HS-27A (cell line): ENCODE measurements around the gene IL1RAPL2.

Source experiments
- DNase-seq: peaks from one replicate; pipeline ENCODE4 v3.0.0-alpha.2; 2012; ENCODE audit warnings: low read depth, missing footprints

IL1RAPL2 gene

DNA sequence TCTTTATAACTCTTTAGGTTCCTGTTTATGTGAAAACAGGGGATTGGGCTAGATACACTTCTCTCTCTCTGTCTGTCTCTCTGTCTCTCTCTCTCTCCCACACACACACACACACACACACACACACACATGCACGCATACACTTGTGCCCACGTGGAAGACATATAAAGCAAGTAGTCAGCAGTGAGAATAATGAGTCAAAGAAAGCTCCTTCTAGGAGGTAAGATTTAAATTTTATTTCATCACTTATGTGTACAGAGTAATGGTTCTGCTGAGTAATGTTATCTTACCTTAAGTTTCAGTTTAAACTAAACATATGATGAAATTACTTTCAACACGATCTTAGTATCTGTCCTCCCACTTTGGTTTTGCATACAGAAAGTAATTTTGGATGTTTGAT lies 897.5 kb downstream of the IL1RAPL2 start:
- no peak for DNase-seq

DNA sequence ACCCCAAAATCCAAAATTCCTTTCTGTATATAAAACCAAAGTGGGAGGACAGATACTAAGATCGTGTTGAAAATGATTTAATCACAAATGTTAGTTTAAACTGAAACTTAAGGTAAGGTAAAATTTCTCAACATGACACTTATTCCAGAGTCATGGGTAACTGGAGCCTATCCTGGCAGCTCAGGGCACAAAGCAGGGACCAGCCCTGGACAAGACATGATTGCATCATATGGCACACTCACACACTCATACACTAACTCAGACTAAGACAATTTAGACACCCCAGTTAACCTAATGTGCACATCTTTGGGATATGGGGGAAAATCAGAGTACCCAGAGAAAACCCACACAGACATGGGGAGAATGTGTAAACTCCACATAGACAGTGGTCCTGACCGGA lies 898.6 kb downstream of the IL1RAPL2 start:
- no peak for DNase-seq

DNA sequence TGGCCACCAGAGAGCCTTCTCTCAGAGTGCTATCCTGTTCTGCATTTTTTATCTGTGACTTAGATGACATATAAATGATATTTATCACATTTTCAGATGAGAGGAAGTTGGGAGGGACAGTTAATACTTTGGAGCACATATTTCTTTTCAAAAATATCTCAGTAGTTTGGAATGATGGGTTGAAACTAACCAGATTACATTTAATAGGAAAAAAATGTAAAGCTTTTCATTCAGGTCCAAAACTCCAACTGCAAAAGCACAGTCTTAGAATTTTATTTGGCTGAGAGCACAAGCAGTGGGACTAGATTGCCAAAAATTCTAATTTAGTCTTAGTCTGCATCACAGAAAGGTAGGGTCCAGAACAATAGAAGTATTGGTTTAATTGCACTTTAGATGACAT lies 902.7 kb downstream of the IL1RAPL2 start:
- no peak for DNase-seq

DNA sequence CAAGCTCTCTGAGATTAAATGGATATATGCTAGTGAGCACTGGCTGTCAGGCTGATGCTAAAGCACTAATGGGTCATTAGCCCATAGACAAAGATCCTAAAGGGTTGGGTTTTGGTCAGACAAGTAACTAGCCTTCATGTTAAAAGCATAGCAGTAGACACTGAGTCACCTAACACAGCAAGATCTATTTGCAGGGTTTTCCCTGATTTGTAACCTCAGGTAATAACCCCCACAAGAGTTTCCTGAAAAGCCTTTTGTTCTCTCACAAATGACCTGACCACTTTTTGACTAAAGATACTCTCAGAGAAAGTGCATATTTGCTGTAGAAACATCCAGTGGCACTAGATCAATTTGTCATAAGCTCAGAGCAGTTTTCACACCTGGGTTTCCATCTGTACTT lies 905.6 kb downstream of the IL1RAPL2 start:
- DNase-seq, result no peak

DNA sequence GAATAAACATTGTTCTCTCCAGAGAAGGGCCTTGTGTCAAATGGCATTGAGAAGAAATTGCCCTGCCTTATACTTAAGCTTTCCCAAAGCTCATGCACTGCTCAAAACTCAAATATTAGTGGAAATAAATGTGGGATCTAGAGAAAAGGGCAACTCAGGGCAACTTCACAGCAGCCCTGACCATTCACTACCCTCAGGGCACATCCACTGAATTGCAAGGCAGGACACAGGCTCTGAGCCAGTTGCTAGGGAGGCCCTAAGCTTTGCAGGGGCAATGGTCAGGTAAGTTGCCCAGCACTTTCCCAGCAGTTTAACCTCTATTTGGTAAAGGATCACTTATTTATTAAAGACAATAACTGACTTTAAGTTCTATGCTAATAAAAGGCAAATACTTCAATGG lies 909.8 kb downstream of the IL1RAPL2 start:
- no peak for DNase-seq

DNA sequence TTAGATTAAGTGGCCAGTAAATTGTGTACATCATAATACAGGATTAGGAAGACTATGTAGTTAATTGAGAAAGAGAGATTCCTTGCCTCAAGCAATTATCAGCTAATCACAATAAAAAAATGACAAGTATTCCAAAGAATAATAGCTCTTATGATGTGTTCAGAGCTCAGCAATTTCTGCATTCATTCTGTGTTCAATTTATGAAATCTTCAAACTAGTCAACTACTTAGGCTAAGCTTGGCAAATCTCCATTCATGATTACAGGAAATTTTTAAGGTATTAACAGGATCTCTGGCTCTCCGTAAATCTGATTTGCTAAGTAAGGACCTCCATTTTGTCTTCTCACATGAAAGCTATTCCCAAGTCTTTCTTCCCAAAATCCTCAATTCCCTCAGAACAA lies 911.4 kb downstream of the IL1RAPL2 start:
- DNase-seq, result no peak

DNA sequence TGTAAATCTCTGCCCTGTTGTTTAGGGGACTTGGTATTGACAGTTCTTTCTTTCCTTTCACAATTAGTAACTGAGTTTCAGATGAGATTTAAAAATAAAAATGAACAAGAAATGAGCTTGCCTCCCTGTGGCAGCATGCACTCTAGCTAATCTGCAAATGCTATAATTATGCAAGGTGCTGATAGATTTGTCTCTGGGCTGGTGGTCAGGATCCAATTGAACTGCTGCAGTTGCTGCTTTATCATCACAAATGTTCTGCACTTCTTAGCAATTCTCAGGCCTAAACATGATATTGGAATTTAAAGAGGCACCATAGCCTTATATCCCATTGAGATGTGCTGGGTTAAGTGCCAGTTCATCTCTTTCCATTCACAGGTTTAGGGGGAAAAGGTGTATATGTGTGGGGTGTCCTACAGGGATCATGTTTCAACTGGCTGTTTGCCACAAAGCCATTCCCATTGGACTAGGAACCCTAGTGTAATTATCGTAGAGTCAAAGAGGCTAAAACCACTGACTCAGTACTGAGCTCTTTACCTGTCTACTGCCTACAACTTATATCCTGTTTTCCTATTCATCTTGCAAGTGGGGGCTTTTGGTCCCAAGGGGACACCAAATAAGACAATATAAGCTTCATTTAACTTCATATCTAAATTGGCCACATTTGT lies 914.8 kb downstream of the IL1RAPL2 start:
- DNase-seq, result no peak

DNA sequence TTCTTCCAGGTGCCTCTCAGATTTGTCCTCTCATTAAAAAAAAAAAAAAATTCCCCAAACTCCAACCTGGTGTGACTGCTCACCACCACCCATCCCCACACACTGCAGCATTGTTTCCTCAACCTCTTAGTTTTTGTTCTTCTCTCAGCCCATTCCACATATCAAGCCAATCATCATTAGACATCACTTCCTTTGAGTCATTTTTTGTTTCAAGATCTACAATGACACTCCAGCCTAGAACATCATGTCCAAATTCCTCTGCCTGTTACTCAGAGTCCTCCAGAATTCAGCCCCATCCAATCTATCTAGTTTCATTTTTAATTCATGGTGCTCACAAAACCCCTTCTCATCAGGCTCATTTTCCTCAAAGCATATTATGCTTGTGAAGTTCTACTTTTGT lies 917.0 kb downstream of the IL1RAPL2 start:
- DNase-seq, result no peak

DNA sequence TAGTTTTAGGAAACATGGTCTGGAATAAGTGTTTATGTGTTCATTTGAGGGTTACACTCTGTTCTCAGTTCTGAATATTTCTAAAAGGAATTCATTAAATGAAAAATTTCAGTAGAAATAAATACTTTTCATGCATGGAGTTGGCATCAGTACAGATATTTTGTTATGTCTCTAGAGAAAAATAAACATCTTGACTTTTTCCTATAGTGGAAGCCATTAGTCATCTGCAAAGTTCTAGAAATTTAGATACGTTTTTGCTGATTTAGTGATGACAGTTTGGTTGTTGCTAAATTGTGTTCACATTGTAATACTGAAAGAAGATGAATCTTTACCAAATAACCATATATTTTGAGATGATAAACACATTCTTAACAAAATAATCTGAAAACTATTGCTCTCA lies 922.7 kb downstream of the IL1RAPL2 start:
- DNase-seq, result no peak

DNA sequence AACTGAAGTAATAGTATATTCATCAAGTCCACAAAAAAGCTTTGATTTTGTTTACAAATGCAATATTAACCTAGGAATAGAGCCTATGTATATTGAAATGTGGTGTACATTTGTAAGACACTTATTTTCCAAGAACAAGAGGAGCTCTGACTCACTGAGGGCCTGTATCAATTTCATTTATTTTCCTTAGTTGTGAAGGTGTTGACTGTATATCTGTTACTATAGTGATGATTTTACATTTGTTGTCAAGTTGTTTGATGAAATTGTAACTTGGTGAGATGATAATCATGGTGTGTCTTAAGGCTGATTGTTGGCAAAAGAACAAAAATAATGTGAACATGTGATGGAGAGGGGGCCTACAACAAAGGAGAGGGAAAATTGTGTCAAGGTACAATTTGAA lies 929.4 kb downstream of the IL1RAPL2 start:
- DNase-seq, result no peak

DNA sequence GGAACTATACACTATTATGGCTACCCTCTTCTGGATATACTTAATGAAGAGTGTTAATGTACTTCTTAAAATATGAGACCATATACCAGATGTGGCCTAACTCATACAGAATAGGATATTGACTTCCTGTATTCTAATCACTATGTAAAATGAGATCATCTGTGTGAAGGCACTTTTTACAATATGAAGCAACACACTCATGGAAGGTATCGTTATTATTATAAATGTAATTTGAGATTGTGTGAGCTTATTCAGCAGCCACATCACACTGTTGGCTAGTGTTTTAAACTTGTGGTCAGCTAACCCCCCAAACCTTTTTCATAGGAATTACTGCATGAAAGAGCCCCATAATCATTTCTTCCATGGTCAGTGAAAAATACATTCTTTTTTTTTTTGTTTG lies 936.3 kb downstream of the IL1RAPL2 start:
- DNase-seq, result no peak

DNA sequence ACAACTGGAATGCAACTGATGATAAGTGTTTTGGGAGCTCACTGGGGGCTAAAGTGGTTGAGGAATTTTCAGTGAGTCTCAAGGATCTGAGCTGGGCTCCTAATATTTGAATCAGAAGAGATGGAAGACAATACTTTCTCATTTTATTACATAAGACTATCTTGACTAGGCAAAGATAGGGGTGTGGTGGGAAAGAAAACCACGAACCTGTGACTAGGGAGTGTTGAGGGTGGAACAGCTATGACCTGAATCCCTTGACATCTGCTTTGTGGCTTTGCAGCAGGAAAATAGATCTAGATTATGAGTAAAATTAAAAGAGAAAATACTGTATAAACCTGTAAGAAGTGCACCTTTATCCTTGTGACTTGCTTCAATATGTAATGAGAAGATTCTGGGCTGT lies 949.6 kb downstream of the IL1RAPL2 start:
- no peak for DNase-seq

DNA sequence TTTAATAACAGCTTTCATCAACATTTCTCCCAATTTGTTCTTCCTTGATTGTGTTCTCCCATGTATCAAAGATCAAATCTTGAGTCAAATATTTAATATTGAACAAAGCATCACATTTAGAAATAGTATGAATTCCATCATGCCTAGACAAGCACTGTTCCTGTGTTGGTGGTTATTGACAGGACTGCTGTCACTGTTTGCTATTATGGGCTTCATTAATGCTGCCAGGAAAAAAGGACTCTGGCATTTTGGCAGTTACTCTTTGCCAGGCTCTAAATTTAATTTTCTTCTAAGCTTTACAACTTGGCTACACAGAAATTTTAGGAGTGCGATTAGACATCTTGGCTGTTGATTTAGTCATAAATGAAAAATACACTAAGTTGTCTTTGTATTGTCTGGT lies 960.4 kb downstream of the IL1RAPL2 start:
- DNase-seq, result no peak

DNA sequence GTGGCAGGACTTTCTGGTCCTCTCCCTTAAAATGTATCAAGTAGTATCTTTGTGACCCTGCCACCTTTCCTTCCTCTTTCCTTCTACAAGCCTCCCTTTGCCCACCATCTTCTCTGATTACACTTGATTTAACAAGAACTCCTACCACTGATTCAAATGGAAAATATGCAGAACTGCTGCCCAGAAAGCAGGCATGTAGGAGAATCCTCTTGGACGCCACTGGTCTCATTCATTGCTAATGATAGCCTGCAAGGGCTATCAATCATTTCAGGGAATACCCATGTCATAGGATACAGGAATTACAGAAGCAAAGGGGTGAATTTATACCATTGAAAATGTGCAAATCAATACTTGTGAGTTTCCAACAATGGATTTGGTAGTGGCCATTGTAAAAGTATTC lies 961.8 kb downstream of the IL1RAPL2 start:
- DNase-seq, result no peak

DNA sequence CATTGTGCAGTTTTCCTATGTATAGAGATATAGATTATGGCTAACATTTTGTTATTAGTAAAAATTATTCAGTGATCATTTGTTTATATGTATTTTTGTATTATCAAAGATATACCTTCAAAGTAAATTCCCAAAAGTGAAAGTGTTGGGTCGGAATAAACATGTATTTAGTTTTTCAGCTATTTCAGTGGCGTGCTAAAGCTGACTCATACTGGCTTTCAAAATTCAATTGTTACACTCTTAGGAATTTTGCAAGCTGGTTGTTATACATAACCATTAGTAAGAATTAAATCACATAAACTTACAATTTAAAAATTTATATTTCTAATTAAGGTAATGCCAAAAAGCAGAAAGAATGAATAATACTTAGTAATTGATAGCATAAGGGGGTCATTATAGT lies 968.0 kb downstream of the IL1RAPL2 start:
- DNase-seq, result no peak

DNA sequence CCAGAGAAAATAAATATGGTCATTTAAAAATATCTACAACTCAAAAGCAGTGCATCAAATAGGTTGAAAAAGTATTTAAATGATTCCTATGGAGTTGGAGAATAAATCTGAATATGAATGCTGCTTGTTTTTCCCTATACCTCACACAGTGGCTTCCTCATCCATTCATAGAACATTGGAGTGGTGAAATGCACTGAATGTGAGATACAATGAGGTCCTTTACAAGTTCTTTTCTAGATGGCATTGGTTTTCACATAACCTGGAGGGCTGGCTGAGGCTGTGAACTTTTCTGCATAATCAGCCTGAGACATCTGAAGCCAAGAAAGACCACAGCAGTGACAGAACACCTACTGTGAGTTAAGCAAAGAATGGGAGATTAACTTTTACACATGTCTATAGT lies 977.3 kb downstream of the IL1RAPL2 start:
- no peak for DNase-seq

DNA sequence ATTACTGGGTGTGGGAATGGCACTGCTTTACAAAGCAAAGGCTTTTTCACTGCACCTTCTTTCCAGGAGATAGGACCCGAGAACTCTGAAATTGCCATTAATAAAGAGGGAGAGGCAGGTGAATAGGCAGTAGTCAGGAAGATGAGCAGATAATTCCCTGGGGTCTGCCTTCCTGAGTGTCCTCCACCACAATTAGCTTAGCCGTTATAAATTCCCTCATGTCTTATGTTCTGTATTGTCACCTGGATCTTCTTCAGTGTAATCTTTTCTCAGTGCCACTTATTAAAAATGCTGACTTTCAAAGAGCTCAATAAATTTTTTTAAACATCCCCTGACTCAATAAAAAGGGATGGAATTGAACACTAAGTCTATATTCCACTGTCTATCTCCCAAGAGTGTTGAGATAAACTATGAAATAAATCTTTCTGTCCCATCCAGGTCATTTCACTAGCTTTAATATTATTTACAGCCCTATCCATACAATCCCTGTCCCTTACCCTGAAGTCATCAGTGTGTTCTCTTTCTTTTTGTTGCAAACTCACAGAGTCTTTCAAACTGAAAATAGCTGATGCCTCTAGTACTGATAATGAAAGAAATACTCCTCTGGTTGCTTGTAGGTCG lies 984.2 kb downstream of the IL1RAPL2 start:
- no peak for DNase-seq

DNA sequence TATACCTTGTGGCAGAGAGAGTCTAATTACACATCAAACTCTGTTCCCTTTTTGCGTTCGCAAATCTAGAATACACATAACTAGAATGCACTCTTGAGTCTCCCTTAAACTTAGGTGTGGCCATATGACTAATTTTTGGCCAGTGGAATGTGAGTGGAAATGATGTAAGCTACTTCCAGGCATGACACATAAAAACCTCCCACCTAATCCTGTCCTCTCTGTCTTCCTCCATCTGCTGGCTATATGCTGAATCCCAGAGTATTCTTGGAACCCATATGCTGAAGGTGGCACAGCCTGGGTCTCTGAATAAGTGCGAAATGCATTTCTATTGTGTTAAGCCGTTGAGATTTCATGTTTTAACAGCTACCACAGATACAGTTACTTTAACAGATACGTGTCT lies 986.4 kb downstream of the IL1RAPL2 start:
- peak; percentile 39 for DNase-seq

DNA sequence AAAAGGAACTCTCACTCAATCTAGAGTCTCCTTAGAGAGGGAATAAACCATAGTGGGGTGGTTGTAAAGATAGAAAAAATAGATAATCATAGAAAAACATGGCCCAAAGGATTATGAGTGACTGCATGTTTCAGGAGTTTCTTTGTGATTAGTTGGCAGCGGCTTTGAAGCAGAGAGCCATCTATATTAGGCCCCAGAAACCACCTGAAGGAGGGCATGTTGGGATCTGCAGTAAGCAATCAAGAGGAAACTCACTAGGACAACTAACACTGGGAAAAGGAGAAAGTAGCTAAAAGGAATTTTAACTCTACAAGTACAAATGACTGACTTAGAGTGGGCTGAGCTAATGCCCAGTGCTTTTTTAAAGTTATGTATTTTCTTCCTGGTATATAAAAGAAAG lies 987.1 kb downstream of the IL1RAPL2 start:
- DNase-seq, result no peak

DNA sequence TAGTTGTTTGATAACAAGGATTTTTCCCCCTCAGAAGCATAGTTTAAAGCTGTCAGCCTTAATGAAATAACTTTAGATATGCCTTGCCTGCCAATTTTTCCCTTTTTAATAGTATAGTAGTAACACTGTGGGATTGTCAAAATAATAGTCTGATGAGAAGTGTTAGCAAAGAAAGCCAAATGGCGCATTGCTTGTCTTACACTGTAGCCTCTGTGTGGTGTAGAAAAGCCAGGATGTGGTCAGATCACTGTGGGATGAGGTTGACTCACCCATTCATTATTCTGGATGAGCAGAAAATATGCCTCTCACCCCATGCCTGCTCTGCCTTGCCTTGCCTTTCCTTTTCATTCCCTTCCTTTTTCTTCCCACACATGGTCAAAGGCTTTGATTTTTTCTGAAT lies 998.5 kb downstream of the IL1RAPL2 start:
- peak; percentile 51 for DNase-seq

DNA sequence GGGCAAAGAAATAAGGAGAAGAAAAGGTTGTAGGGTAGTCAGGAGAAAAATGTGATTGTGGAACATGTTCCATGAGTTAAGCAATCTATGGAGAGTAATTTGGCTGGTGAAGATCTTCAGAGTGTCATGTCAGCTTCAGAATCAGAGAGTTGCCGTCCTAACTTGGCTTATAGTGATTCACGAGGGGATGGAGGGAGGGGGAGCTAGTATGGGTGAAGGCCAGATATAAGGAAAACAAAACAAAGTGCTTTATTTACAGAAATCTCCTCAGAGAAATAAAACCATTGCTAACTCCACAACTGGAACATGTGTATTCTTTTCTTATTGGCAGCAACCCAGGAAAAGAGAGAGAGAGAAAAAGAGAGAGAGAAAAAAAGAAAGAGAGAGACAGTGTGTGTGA lies 999.9 kb downstream of the IL1RAPL2 start:
- no peak for DNase-seq

DNA sequence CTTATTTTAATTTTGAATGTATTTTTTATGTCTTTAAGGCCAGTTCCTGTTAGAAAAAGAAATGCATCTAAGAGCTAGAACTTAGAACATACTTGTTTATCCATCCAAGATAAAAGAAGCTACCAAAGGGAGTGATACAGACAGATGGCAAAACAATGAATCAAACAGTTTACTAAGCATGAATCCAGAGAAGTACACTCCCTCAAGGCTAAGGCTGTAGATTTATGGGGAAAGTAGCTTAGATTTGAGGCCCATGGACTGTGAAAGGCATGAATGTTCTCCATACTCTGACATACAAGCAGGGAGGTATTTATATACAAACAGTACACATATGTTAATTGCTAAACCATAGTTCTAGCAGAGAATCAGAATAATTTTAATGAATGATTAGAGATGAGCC lies 1001.1 kb downstream of the IL1RAPL2 start:
- DNase-seq, result no peak

DNA sequence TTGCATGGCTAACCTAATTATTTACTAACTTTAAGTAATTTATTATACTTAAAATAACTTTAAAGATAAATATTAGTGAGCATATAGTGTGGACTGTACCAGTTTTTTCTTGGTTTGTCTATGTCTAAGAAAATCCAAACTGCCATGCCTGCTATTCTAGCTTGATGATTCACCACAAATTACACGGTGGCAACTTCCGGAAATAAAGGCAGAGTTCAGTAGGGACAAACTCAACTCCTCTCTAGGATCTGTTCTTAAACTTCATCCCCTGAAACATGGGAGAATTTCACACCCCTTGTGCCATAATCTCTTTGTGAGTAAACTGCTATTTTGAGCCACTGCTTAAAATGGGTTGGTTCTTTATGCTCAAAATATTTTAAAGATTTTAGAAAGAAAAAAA lies 1042.7 kb downstream of the IL1RAPL2 start:
- DNase-seq, result no peak

DNA sequence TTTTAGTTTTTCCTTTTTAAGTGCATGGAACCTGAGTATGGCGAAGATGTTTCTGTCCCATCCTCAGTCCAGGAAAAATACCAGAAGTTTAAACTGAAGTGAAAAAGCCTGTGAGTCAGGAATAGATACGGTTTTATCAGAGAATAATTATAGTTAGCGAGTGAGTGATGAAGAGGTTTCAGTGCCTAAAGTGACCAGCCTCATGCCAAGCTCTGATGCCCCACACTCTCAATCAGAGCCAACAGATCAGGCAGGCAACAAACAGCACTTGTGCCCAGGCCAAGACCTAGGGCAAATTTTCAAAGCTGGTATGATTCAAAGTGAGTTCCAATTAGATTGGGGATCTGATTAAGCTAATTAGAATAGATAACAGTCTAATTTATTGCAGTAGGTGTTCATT lies 1043.5 kb downstream of the IL1RAPL2 start:
- DNase-seq, result no peak
